Nephron progenitor cell (in vitro differentiated cells): ENCODE results near the gene WNT1.

Experiments used
- DNase-seq: peaks from one replicate; pipeline ENCODE4 v3.0.0; 2021
- H3K27ac Mint-ChIP-seq: 2 replicates; pipeline ENCODE4 v1.8.0; 2021; ENCODE audit warnings: mild to moderate bottlenecking, moderate library complexity, mixed read lengths
- H3K27me3 Mint-ChIP-seq: 2 replicates; pipeline ENCODE4 v1.8.0; 2021; ENCODE audit warnings: mild to moderate bottlenecking, low read depth, mixed read lengths; ENCODE audit not compliant: poor library complexity
- H3K36me3 Mint-ChIP-seq: 2 replicates; pipeline ENCODE4 v1.8.0; 2021; ENCODE audit warnings: low read depth, mixed read lengths
- H3K4me1 Mint-ChIP-seq: 2 replicates; pipeline ENCODE4 v1.8.0; 2021; ENCODE audit warnings: mixed read lengths
- H3K4me3 Mint-ChIP-seq: 2 replicates; pipeline ENCODE4 v1.8.0; 2021; ENCODE audit warnings: mild to moderate bottlenecking, moderate library complexity, mixed read lengths
- H3K9me3 Mint-ChIP-seq: 2 replicates; pipeline ENCODE4 v1.8.0; 2021; ENCODE audit warnings: mild to moderate bottlenecking, moderate library complexity, mixed read lengths
- CTCF ChIP-seq: fragments of 200-600 bp; sonication (generic); IDR thresholded peaks from 2 replicates; pipeline ENCODE4 v1.5.0; 2021; ENCODE audit warnings: antibody characterized with exemption

Gene WNT1

GRCh38 chr12:49012739-49013138, 34.6 kb downstream of the WNT1 start:
- Mint-ChIP-seq H3K27me3 (peaks cover 6% of the 10 kb centered on the region), H3K27ac (no peak overlapping the region), H3K4me1 (peaks cover 15% of the 10 kb centered on the region), H3K9me3 (no peaks in the 10 kb centered on the region), H3K4me3 (no peak overlapping the region), H3K36me3 (peaks cover 32% of the 10 kb centered on the region)
- no peak for TF ChIP-seq CTCF
- no peak for DNase-seq

- H3K36me3 Mint-ChIP-seq, result peaks cover 31% of the 10 kb centered on the region
- peaks cover 19% of the 10 kb centered on the region for H3K4me1 Mint-ChIP-seq
- H3K4me3 Mint-ChIP-seq, result no peak overlapping the region
- peaks cover 3% of the 10 kb centered on the region for H3K27me3 Mint-ChIP-seq
- no peak for DNase-seq
- no peak overlapping the region for H3K27ac Mint-ChIP-seq
- no peak for TF ChIP-seq CTCF
- H3K9me3 Mint-ChIP-seq, result no peaks in the 10 kb centered on the region
These were observed 35.3 kb downstream of the WNT1 start for GRCh38 chr12:49013428-49013827.

GRCh38 chr12:49014547-49014946, 36.4 kb downstream of the WNT1 start:
- H3K27me3 Mint-ChIP-seq, result peaks cover 3% of the 10 kb centered on the region
- peak overlapping the region; percentile 55 for H3K27ac Mint-ChIP-seq
- H3K36me3 Mint-ChIP-seq, result peaks cover 31% of the 10 kb centered on the region
- peaks cover 29% of the 10 kb centered on the region for H3K4me1 Mint-ChIP-seq
- DNase-seq, result no peak
- no peak for TF ChIP-seq CTCF
- no peak overlapping the region for H3K4me3 Mint-ChIP-seq
- H3K9me3 Mint-ChIP-seq, result no peaks in the 10 kb centered on the region

GRCh38 chr12:49015196-49015595, 37.1 kb downstream of the WNT1 start:
- H3K36me3 Mint-ChIP-seq, result peaks cover 25% of the 10 kb centered on the region
- peaks cover 34% of the 10 kb centered on the region for H3K4me1 Mint-ChIP-seq
- DNase-seq, result no peak
- H3K27me3 Mint-ChIP-seq, result peaks cover 3% of the 10 kb centered on the region
- no peak overlapping the region for H3K27ac Mint-ChIP-seq
- TF ChIP-seq CTCF, result no peak
- H3K9me3 Mint-ChIP-seq, result no peaks in the 10 kb centered on the region
- H3K4me3 Mint-ChIP-seq, result no peak overlapping the region

GRCh38 chr12:49017891-49018260, 39.8 kb downstream of the WNT1 start:
- Mint-ChIP-seq H3K9me3 (no peaks in the 10 kb centered on the region), H3K4me3 (peak overlapping the region; percentile 92), H3K4me1 (peaks cover 34% of the 10 kb centered on the region), H3K27ac (peak overlapping the region; percentile 94), H3K27me3 (peaks cover 3% of the 10 kb centered on the region), H3K36me3 (peaks cover 23% of the 10 kb centered on the region)
- no peak for TF ChIP-seq CTCF
- DNase-seq, result no peak

- peak within 1 kb of the TSS; percentile 92 for H3K4me3 Mint-ChIP-seq
- TF ChIP-seq CTCF, result peak; percentile 41
- H3K27ac Mint-ChIP-seq, result peak within 1 kb of the TSS; percentile 98
- peaks cover 28% of the 10 kb centered on the region for H3K36me3 Mint-ChIP-seq
- H3K4me1 Mint-ChIP-seq, result peaks cover 34% of the 10 kb centered on the region
- peaks cover 3% of the 10 kb centered on the region for H3K27me3 Mint-ChIP-seq
- peak; percentile 94 for DNase-seq
- H3K9me3 Mint-ChIP-seq, result no peaks in the 10 kb centered on the region
These were observed 40.4 kb downstream of the WNT1 start, which contains the start of gene PRKAG1 for GRCh38 chr12:49018261-49019119. PRKAG1 (minus strand) TSS chr12:49018776; CDS start chr12:49018740, 36 bp downstream.
